Neural cell (in vitro differentiated cells): Measurements from ENCODE around the gene NDUFB11. TPM values are rescaled to one million over a fixed set of nuclear protein-coding genes. Genes with fewer than 3 reads are reported as not detected.

Source experiments
- H2AFZ ChIP-seq: fragments of 200-600, 300-800 bp; sonication (generic), shearing (Covaris generic); 2 replicates; pipeline ENCODE4 v1.6.0; 2014; ENCODE audit warnings: low read depth, mild to moderate bottlenecking, antibody characterized with exemption, low read length, moderate library complexity
- H3F3A ChIP-seq: fragments of 200-600 bp; shearing (Covaris generic); 2 replicates; pipeline ENCODE4 v1.6.1; 2016; ENCODE audit warnings: mild to moderate bottlenecking, moderate library complexity, mixed read lengths, antibody characterized with exemption, low read length; ENCODE audit not compliant: insufficient read depth, poor library complexity, severe bottlenecking
- H3K27ac ChIP-seq: fragments of 200-600, 300-800 bp; sonication (generic), shearing (Covaris generic); 2 replicates; pipeline ENCODE4 v1.5.1; 2014; ENCODE audit warnings: mild to moderate bottlenecking, low read length, moderate library complexity
- H3K27me3 ChIP-seq: fragments of 300-800, 200-600 bp; sonication (generic), shearing (Covaris generic); 2 replicates; pipeline ENCODE4 v1.6.0; 2014; ENCODE audit warnings: mild to moderate bottlenecking, low read depth, low read length, moderate library complexity; ENCODE audit not compliant: insufficient read depth
- H3K36me3 ChIP-seq: fragments of 300-800, 200-600 bp; sonication (generic), shearing (Covaris generic); 2 replicates; pipeline ENCODE4 v1.5.1; 2014; ENCODE audit warnings: mild to moderate bottlenecking, antibody characterized with exemption, low read length, moderate library complexity; ENCODE audit not compliant: insufficient read depth
- H3K4me2 ChIP-seq: fragments of 300-800, 200-600 bp; sonication (generic), shearing (Covaris generic); 2 replicates; pipeline ENCODE4 v1.6.0; 2014; ENCODE audit warnings: mild to moderate bottlenecking, low read length
- H3K4me3 ChIP-seq: fragments of 300-800, 200-600 bp; sonication (generic), shearing (Covaris generic); 2 replicates; pipeline ENCODE4 v1.5.1; 2014; ENCODE audit warnings: mild to moderate bottlenecking, low read length, moderate library complexity
- H3K79me2 ChIP-seq: fragments of 200-600 bp; shearing (Covaris generic); replicated peaks from 2 replicates; pipeline ENCODE4 v1.6.0; 2014; ENCODE audit warnings: mild to moderate bottlenecking, low read length, moderate library complexity; ENCODE audit not compliant: insufficient read depth
- H3K9ac ChIP-seq: fragments of 300-800, 200-600 bp; sonication (generic), shearing (Covaris generic); 2 replicates; pipeline ENCODE4 v1.6.1; 2016; ENCODE audit warnings: mild to moderate bottlenecking, low read length, mixed read lengths
- H3K9me2 ChIP-seq: fragments of 200-600 bp; shearing (Covaris generic); 2 replicates; pipeline ENCODE4 v1.6.1; 2016; ENCODE audit warnings: mild to moderate bottlenecking, low read length, mixed read lengths; ENCODE audit not compliant: insufficient read depth
- H3K9me3 ChIP-seq: fragments of 200-600, 300-800 bp; sonication (generic), shearing (Covaris generic); 2 replicates; pipeline ENCODE4 v1.6.1; 2016; ENCODE audit warnings: mild to moderate bottlenecking, mixed run types, low read length, moderate library complexity, mixed read lengths
- H4K20me1 ChIP-seq: fragments of 200-600 bp; shearing (Covaris generic); 2 replicates; pipeline ENCODE4 v1.6.1; 2016; ENCODE audit warnings: mild to moderate bottlenecking, mixed run types; ENCODE audit not compliant: insufficient read depth
- CTCF ChIP-seq: fragments of 450-650 bp; IDR thresholded peaks from 2 replicates; pipeline ENCODE4 v1.5.1; 2014; ENCODE audit warnings: antibody characterized with exemption, mild to moderate bottlenecking, moderate library complexity; ENCODE audit not compliant: poor library complexity, severe bottlenecking
- EP300 ChIP-seq: fragments of 450-650 bp; conservative IDR thresholded peaks from 2 replicates; pipeline ENCODE4 v1.6.1; 2014; ENCODE audit warnings: antibody characterized with exemption, mild to moderate bottlenecking, moderate library complexity; ENCODE audit not compliant: poor library complexity, severe bottlenecking
- EZH2 ChIP-seq: fragments of 200-600, 300-800 bp; shearing (Covaris generic), sonication (generic); IDR thresholded peaks from 2 replicates; pipeline ENCODE4 v1.6.1; 2014; ENCODE audit warnings: antibody characterized with exemption, low read length, borderline replicate concordance, mild to moderate bottlenecking; ENCODE audit not compliant: insufficient read depth, poor library complexity, severe bottlenecking
- MXI1 ChIP-seq: fragments of 450-650 bp; conservative IDR thresholded peaks from 2 replicates; pipeline ENCODE4 v1.6.1; 2014; ENCODE audit warnings: antibody characterized with exemption, mild to moderate bottlenecking; ENCODE audit not compliant: poor library complexity, severe bottlenecking
- POLR2AphosphoS5 ChIP-seq: IDR thresholded peaks from 2 replicates; pipeline ENCODE4 v1.6.1; 2012
- RAD21 ChIP-seq: fragments of 450-650 bp; conservative IDR thresholded peaks from 2 replicates; pipeline ENCODE4 v1.6.1; 2014; ENCODE audit warnings: antibody characterized with exemption, mild to moderate bottlenecking, moderate library complexity
- REST ChIP-seq: IDR thresholded peaks from 2 replicates; pipeline ENCODE4 v1.6.1; 2012; ENCODE audit warnings: borderline replicate concordance
- SMC3 ChIP-seq: fragments of 450-650 bp; conservative IDR thresholded peaks from 2 replicates; pipeline ENCODE4 v1.6.1; 2014; ENCODE audit warnings: antibody characterized with exemption, mild to moderate bottlenecking, moderate library complexity; ENCODE audit not compliant: poor library complexity
- TAF1 ChIP-seq: IDR thresholded peaks from 2 replicates; pipeline ENCODE4 v1.6.1; 2012; ENCODE audit warnings: low read depth
- polyA plus RNA-seq: library from polyadenylated mRNA; depleted of rRNA; stranded (reverse); fragments of >200 nt; gene quantifications from 2 replicates; pipeline ENCODE4 v1.2.3, GENCODE V29; 2014

Gene NDUFB11
- polyA plus RNA-seq, 1 donor from 2014 or later = 184 TPM

- TF ChIP-seq SMC3 (no peak), RAD21 (no peak), EP300 (no peak), MXI1 (no peak), CTCF (no peak), POLR2AphosphoS5 (no peak), EZH2 (no peak), TAF1 (no peak), REST (no peak)
- Histone ChIP-seq H3K9me3 (no peaks in the 10 kb centered on the region), H4K20me1 (no peaks in the 10 kb centered on the region), H2AFZ (no peak overlapping the region), H3K4me3 (no peak overlapping the region), H3K9ac (no peak overlapping the region), H3K79me2 (no peaks in the 10 kb centered on the region), H3F3A (no peaks in the 10 kb centered on the region), H3K9me2 (no peaks in the 10 kb centered on the region), H3K27ac (no peak overlapping the region), H3K36me3 (no peaks in the 10 kb centered on the region), H3K27me3 (no peaks in the 10 kb centered on the region), H3K4me2 (no peak overlapping the region)
Observed at GRCh38 chrX:47168495-47169073, 24.1 kb upstream of the NDUFB11 start.

- Histone ChIP-seq H4K20me1 (no peaks in the 10 kb centered on the region), H3K27ac (no peak overlapping the region), H3K9me3 (no peaks in the 10 kb centered on the region), H3K4me3 (no peak overlapping the region), H3F3A (no peaks in the 10 kb centered on the region), H3K27me3 (no peaks in the 10 kb centered on the region), H2AFZ (no peak overlapping the region), H3K9me2 (no peaks in the 10 kb centered on the region), H3K9ac (no peak overlapping the region), H3K36me3 (no peaks in the 10 kb centered on the region), H3K4me2 (no peak overlapping the region), H3K79me2 (no peaks in the 10 kb centered on the region)
- TF ChIP-seq MXI1 = no peak
- TF ChIP-seq SMC3 = no peak
- TF ChIP-seq EZH2 = no peak
- no peak for TF ChIP-seq RAD21
- no peak for TF ChIP-seq POLR2AphosphoS5
- no peak for TF ChIP-seq TAF1
- TF ChIP-seq CTCF = no peak
- TF ChIP-seq EP300 = no peak
- no peak for TF ChIP-seq REST
Observed at GRCh38 chrX:47166126-47166525, 21.6 kb upstream of the NDUFB11 start.
